Measurements from ENCODE around the gene ATP6V1F. TPM values are rescaled to one million over a fixed set of nuclear protein-coding genes. Genes with fewer than 3 reads are reported as not detected.

The ATP6V1F gene
- total RNA-seq, 1 donor from 2014 or later = 119 TPM

DNA sequence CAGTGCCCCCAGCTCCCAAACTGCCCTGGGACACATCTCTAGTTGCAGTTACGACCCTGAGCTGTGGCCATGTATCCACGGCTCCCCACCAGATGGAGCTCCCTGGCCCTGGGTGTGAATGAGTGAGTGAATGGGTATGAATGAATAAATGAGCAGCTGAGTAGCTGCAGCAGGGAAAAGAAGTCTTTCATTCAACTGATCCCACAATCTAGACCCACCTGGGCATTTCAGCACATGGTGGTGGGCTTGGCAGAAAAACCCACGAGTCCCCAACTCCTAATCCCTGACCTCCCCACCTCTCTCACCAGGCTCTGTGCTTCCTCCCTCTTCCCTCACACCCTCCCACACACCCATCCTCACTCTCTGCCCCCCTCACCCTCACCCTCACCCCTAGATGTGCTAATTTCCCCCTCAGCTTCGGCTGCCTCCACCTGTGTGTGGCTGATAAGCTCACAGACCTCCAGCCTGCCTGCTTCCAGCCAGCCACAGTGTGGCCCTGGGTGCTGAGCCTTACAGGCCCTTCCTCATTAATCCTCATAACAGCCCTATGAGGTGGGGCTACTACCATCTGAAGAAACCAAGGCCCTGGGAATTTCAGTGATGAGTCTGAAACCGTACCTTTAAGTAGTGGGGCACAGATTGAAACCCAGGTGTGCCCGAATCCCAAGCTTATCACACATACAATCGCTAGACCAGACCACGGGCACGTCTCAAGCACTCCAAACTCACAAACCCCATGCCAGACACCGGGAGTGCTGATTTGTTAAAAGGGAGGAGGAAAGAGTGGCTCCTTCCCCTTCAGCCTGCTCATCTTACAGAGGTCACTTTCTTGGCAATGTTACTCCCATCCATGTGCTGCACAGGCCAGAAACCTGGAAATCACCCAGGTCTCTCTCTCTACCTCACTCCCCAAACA, 2.2 kb upstream of the ATP6V1F start:
- DNase-seq (no peak), ATAC-seq (ENCODE audit: poor library complexity) (peak; percentile 10)
- intact Hi-C loops (cut with DNase I) = no loop called here

DNA sequence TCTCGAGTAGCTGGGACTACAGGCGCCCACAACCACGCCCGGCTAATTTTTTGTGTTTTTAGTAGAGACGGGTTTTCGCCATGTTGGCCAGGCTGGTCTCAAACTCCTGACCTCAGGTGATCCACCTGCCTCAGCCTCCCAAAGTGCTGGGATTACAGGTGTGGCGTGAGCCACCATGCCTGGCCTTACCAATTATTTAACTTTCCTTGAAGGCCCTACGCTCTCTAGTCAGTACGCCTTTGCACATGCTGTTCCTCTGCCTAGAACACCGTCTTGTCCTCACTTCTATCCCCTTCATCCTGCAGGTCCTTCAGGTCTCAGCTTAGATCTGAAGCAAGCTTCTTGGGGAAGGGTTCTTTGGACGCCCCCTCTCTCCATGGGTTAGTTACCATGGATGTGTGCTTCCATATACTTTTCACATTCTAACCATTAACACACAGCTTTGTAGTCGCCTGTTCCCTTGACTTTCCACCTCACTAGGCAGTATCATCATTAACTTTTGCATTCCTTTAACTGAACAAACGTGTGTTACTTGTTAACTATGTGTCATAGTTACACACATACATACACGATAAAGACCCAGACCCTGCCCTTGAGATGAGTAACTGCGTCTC, 592 bp upstream of the ATP6V1F start:
- intact Hi-C loops (cut with DNase I) = no loop called here
- no peak for ATAC-seq (ENCODE audit: poor library complexity)
- no peak for DNase-seq

DNA sequence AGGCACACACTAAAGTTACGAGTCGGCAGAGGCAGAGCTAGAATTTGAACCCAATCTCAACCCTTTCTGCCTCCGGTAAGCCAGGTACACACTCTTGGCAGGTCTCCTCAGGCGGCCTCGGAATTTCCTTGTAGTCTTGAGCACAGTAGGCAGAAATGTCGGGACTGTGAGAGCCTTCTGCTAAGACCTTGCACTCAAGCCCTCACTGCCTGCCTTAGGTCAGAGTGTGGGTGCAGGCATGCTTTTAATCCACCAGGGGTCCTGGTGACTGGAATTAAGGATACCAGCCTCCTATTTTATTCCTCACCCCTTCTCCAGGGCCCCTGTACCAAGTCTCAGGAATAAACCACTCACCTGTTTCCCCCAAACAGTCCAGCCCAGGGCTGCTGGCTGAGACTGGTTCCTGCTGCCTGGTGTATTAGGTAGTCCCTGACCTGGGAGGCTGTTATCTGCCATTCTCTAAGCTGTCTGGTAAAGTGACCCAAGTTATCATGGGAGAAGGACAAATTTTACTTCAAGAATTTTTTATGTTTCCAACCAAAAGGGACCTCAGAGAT, 855 bp downstream of the ATP6V1F start:
- no peak for ATAC-seq (ENCODE audit: poor library complexity)
- intact Hi-C loops (cut with DNase I) = no loop called here
- DNase-seq = no peak

DNA sequence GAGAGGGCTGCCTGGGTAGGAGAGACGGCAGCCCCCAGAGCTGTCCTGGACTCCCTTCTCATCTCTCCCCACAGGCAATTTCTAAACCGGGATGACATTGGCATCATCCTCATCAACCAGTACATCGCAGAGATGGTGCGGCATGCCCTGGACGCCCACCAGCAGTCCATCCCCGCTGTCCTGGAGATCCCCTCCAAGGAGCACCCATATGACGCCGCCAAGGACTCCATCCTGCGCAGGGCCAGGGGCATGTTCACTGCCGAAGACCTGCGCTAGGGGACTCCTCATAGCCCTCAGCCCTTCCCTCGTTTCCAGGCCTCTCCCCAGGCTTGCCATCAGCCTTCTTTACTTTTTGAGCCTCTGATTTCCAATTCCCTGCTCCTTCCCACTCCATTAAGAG, 2.6 kb downstream of the ATP6V1F start:
- ATAC-seq (ENCODE audit: poor library complexity) = no peak
- intact Hi-C loops (cut with DNase I) = no loop called here
- DNase-seq = no peak

DNA sequence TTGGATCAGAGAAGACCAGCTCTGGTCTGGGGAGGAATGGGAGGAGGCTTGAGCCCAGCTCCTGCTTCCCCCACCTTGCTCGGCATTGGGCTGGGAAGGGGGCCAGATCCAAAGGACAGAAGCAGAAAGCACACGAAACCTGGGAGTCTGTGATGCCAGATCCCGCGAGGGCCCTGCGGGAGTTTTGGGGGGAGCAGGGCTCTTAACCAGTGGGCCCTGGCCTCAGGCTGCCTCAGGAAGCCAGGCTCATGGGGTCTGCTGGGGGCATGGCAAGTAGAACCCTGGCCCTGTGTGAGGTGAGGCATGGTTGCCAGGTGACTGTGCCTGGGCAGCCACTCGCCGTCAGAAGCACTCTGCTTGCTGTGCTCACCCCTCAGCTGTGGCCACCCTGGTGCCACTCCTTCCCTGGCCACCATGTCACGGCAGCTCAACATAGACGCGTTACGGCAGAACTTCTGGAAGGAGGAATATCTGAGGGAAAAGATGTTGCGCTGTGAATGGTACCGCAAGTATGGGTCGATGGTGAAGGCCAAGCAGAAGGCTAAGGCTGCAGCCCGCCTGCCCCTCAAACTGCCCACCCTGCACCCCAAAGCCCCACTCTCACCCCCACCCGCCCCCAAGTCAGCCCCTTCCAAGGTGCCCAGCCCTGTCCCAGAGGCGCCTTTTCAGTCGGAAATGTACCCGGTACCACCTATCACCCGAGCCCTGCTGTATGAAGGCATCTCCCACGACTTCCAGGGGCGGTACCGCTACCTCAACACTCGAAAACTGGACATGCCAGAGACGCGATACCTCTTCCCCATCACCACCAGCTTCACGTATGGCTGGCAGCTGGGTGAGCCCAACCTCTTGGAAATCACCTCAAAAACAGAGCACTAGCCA, 3.6 kb downstream of the ATP6V1F start:
- intact Hi-C loops (cut with DNase I) = no loop called here
- no peak for ATAC-seq (ENCODE audit: poor library complexity)

DNA sequence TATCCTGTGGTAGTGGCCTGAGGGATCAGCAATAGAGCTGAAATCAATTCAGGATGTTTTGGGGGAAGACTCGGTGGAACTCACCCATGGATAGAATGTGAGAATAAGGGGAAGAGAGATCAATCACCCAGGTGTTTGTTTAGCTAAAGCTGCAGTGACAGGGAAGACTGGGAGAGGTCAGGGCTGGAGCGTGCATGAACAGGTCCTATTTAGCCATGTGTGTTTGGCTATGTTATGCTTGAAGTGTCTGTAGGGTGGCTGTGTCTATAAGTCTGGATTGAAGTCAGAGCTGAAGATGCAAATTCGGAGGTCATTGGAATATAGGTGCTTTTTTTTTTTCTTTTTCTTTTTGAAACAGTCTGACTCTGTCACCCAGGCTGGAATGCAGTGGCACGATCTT, 4.6 kb downstream of the ATP6V1F start:
- ATAC-seq (ENCODE audit: poor library complexity) (no peak), DNase-seq (no peak)

More for the DNA sequence above, 3.6 kb downstream of the ATP6V1F start:
- no peak for DNase-seq

DNA sequence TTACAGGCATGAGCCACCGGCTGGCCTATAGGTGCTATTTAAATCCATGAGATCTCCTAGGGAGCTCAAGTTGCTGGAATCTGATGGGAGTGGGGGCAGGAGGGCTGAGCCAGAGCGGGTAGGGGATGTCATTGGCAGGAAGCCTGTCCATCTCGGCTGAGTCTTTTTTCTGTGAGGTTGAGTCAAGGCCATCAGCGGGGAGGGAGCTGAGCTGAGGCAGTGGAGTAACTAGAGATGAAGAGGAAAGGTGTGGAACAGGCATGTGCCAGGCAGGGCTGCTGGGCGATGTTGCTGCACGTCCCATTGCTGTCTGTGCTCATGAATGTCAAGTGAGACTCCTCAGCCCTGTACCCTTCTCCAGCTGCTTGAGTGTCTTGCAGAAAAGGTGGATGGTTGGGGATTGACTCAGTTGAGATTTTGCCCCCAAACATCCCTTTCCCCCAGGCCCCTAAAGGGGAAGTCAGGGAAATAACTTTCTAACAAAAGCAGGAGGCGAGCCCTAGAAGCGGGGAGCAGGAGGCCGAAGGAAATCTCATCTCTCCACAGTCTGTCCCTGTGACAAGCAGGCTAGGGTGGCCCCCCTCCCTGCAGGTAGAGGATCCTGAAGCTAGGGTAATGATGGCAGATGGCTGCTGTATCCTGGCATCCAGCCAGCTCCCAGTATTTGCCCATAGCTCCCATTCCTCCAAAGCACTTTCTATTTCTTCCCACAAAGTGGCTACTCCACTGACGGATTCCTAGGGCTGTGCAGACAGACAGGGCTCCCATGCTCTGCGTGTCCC, 5.4 kb downstream of the ATP6V1F start:
- no peak for DNase-seq
- intact Hi-C loops (cut with DNase I) = no loop called here
- no peak for ATAC-seq (ENCODE audit: poor library complexity)

More for the DNA sequence above, 4.6 kb downstream of the ATP6V1F start:
- intact Hi-C loops (cut with DNase I) = no loop called here

DNA sequence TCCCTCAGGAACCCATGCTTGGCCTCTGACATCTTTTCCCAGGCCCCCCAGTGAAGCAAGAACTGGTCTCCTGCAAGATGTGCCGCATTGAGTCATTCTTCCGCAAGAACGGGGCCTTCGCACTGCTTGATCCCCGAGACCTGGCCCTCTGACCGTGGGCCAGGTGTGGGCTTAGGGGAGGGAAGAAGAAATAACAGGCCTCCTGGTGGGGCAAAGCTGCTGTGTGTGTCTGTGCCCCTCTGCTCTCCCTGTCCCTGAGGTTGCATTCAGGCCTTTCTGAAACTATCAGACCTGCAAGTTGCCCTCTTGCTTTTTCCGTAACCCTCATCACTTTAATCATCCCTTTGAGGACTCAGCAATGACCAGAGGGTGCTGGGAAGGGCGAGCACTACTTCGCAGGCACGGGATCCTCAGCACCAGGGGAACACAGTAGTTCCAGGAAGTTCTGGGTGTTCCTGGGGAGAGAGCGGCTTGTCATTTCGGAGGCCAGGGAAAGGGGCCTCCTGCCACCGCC, 6.0 kb downstream of the ATP6V1F start:
- intact Hi-C loops (cut with DNase I) = no loop called here
- DNase-seq (no peak), ATAC-seq (ENCODE audit: poor library complexity) (peak; percentile 1)

DNA sequence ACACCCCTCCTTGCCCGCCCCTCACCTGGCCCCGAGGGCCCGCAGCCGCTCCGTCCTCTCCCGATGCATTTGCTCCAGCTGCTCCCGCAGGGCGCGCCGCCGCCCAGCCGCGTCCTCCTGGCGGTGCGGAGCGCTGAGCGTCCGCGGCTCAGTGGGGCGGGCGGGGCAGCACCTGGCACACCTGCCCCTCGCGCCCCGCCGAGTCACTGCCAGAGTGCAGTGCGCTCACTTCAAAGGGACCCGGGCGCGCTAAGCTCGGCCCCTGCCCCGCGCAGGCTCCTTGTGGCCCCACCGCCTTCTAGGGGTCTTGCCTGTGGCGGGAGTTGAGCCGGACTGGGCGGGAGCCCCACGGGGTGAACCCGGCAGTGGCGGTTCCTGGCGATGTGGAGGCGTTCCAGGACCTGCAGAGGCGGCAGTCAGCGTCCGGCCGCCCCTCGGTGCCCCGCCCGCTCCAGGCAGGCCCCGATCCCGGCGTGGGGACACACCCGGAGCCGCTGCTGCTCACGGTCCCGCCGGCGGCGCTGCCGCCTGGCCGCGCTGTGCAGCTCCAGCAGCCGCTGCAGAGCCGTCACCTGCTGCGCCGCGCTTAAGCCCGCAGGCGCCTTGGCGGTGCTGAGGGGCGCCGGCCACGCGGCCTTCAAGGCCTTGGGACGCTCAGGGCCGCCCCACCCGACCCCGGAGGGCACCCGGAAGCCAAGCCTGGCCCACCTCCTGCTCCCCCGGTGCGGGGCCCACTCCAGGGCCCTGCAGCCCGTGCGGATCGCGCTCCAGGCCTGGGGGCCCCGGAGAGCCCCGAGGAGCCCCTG, 6.7 kb downstream of the ATP6V1F start:
- DNase-seq (peak; percentile 75), ATAC-seq (ENCODE audit: poor library complexity) (peak; percentile 87)
- intact Hi-C loops (cut with DNase I) = no loop called here

DNA sequence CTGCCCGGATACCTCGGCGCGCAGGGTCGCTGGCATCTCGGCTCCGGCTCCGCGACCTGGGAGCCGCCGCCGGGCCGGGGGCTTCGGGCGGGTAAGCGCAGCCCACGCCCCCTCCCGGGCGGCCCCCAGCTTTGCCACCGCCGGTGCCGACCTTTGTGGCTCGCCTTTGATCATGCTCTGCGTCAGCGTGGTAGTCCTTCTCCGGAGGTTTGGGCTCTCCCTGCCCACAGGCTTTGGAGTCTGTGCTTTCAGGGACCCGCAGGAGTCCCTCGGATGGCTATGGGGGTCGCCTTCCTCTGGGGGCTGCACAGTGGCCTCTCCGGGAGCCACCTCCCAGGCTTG, 7.3 kb downstream of the ATP6V1F start:
- peak; percentile 24 for DNase-seq
- ATAC-seq (ENCODE audit: poor library complexity) = peak; percentile 6
- intact Hi-C loops (cut with DNase I) = no loop called here

DNA sequence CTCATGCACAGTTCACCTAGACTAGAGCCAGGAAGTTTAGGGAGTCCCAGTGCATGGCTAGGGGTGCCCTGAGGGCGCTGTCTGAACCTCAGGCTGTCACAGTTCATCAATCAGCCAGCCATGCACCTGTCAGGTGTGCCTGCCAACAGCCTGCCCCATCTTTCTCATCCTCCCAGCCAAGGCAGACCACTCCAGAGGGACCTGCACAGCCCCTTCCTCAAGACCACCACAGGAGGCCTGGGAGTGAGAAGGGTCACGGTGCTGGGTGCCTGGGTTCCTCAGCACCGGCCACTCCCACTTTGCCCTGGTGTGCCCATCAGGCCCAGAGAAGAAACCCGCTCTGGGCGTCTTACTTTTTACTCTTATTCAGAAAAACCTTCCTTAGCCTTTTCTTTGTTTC, 8.4 kb downstream of the ATP6V1F start:
- ATAC-seq (ENCODE audit: poor library complexity) = no peak
- DNase-seq = no peak
- intact Hi-C loops (cut with DNase I) = no loop called here

DNA sequence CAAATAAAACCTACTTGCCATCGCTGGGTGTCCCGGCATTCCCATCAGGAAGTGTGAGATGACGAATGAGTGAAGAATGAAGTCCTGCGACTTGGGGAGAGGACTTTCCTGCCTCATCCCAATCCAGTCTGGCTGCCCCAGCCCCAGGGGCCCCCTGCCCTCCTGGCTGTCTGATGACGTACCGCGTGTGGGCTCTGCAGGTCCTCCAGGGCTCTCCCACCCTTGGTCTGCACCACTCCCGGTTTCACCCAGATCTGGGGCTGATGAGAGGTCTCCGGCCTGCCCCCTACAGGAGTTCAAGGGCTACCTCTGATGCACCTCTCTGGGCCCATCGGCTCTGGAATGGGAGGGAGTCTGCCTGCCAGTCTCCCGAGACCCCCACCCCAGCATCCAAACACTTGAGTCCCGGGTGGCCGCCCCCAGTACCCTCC, 9.8 kb downstream of the ATP6V1F start:
- DNase-seq (no peak), ATAC-seq (ENCODE audit: poor library complexity) (no peak)
- intact Hi-C loops (cut with DNase I) = no loop called here

DNA sequence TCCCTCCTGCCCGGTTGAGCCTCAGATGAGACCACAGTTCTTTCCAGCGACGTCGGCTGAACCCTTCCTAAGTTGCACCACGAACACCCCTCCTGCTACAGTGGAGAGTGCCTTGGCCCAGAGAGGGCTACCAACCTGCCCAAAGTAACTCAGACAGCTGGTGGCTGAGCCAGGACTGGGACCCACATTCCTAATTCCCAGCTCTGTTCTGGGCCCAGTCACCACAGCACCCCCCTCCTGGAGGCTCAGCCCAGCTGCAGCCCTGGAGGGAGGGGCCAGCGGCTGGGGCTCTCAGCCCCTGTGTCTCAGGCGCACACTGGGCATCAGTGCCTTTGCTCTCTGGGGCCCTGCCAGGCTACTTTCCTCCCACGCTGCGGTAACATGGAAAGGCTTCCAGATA, 10.6 kb downstream of the ATP6V1F start:
- no peak for ATAC-seq (ENCODE audit: poor library complexity)
- intact Hi-C loops (cut with DNase I) = no loop called here
- DNase-seq = no peak

DNA sequence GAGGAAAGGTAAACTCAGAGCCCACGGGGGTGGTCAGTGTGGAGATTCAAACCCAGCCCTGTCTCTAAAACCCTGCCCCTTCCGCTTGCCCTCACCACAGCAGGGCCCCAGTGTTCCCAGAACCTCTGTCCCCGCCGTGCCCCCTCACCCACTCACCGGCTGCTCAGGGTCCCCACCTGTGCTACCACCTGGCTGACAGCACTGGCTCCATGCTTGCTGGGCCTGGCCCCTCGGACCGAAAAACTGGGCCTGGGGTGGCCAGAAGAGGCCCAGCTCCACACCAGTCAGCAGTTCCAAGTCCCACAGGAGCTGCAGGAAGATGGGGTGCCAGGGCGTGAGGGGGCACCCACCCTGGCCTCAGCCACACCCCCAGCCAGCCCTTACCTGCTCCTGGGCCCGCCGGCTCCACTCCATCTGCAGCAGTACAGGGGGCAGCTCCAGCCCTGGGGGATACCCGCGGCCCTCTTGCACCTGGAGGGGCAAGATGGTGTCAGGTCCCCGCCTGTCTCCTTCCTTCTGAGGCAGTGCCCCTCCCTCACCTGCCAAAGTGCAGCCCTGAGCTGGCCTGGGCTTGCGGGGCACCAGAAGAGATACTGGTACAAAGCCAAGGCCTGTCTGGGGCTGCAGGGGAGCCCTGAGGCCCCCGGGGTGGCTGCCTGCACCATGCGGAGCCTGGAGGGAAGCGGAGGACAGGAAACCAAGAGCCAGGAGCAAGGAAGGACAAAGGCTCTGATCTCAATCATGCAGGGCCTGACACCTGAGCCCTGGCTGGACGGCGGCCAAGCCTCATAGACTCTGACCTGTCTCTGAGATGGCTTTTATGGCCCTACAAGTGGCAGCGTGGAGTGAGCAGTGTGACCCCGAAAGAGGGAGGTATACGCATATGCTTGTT, 11.7 kb downstream of the ATP6V1F start:
- intact Hi-C loops (cut with DNase I) = no loop called here
- ATAC-seq (ENCODE audit: poor library complexity) (no peak), DNase-seq (no peak)

DNA sequence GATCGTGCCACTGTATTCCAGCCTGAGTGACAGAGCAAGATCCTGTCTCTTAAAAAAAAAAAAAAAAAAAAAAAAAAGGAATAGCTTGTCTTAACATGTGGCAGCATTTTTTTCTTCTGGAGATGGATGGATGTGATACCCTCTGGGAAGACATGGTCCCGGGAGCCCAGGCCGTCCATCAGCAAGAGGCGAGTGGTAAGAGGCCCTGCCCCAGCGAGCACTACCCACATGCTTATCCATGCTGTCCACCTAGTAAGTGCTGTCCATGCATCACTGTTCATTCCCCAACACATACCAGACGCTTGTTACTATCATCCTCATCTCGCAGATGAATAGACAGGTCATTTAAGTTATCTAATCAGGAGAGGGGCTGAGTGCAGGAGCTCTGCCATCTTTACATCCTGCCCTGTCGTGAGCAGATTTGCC, 12.9 kb downstream of the ATP6V1F start:
- peak; percentile 6 for DNase-seq
- intact Hi-C loops (cut with DNase I) = no loop called here
- no peak for ATAC-seq (ENCODE audit: poor library complexity)

DNA sequence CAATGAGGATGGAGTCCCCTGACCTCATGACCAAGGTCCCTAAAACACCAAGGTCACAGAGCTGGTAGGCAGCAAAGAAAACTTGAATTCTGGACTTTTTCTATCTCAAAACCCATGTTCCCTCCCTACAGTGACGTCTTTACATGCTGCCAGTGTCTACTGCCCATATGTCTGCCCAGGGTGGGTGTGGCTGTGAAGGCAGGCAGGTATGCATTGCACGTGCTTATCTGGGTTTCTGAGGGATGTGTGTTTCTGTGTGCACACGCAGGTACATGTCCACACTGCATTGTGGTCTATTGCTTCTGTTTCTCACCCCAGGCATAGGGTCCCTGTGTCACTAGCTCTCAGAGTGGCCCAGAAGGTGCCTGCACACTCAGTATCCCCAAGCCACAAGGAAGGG, 13.5 kb downstream of the ATP6V1F start:
- DNase-seq (no peak), ATAC-seq (ENCODE audit: poor library complexity) (no peak)
- intact Hi-C loops (cut with DNase I) = no loop called here

Measured in Right ventricle myocardium superior (tissue), 1 donor.